NCI-H187 (cell line): Measurements from ENCODE around the gene HSD3B1.
"Not testable (repeated sequence)": the region's sequence is repeated elsewhere in the genome, so short reads cannot be mapped to it uniquely, and the experiment has no call there.

Experiments
- DNase-seq, 2 experiments: peaks; one replicate each; lab custom pipeline; 2025; lab: John Stamatoyannopoulos, UW

HSD3B1 gene

GRCh38 chr1:119554183-119554582 lies 47.2 kb downstream of the HSD3B1 start:
- peak in 1 of 2 experiments; percentile 39 for DNase-seq

GRCh38 chr1:119556423-119556822 lies 49.4 kb downstream of the HSD3B1 start:
- no peak for DNase-seq

- DNase-seq = not testable (repeated sequence)
Observed at GRCh38 chr1:119560402-119560801, 53.4 kb downstream of the HSD3B1 start.

- DNase-seq = no peak
Observed at GRCh38 chr1:119564548-119564947, 57.5 kb downstream of the HSD3B1 start.
